GM13977 (cell line): Measurements from ENCODE around the gene OSMR.

Experiments used
- DNase-seq: peaks from one replicate; pipeline ENCODE4 v3.0.0; 2012; ENCODE audit warnings: low spot score
- in situ Hi-C: fragments of 300-500 bp; cut with MboI; formaldehyde crosslinking; loops from one replicate; pipeline ENCODE4 v1.12.0; 2022; ENCODE audit warnings: low sequenced_read_pairs, low pct_unique_long_range_greater_than_20kb, mixed read lengths, inconsistent platforms; ENCODE audit not compliant: unreplicated experiment
- TF ChIP-seq, protein P1 (sequence below): IDR thresholded peaks from 2 replicates; pipeline ENCODE4 v1.5.1; 2012; ENCODE audit warnings: mild to moderate bottlenecking, control low read depth; ENCODE audit not compliant: insufficient read depth; ENCODE audit errors: extremely low read depth, missing control alignments

Gene OSMR

DNA sequence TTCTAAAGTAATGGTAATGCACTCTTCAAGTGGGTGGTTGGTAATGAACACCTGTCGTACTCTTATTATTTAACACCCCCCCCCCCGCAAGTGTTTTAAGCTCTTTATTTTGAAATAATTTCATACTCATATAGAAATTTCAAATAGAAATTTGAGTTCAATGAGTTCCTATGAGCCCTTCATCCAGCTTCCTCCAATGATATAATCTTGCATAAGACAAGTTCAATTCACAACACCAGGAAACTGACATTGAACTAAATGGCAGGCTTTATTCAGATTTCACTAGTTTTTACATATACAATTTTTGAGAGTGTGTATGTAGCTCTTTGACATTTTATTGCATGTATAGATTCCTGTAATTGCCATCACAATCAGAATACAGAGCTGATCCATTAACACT is 30.9 kb upstream of the OSMR start:
- in situ Hi-C loops = loop anchor here (25.0 kb wide), 1 partner anchor 378 kb away; no protein-coding TSS in a partner anchor
- TF ChIP-seq, protein P1, sequence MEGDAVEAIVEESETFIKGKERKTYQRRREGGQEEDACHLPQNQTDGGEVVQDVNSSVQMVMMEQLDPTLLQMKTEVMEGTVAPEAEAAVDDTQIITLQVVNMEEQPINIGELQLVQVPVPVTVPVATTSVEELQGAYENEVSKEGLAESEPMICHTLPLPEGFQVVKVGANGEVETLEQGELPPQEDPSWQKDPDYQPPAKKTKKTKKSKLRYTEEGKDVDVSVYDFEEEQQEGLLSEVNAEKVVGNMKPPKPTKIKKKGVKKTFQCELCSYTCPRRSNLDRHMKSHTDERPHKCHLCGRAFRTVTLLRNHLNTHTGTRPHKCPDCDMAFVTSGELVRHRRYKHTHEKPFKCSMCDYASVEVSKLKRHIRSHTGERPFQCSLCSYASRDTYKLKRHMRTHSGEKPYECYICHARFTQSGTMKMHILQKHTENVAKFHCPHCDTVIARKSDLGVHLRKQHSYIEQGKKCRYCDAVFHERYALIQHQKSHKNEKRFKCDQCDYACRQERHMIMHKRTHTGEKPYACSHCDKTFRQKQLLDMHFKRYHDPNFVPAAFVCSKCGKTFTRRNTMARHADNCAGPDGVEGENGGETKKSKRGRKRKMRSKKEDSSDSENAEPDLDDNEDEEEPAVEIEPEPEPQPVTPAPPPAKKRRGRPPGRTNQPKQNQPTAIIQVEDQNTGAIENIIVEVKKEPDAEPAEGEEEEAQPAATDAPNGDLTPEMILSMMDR = no peak
- DNase-seq = no peak

- TF ChIP-seq, protein P1 = no peak
- in situ Hi-C loops = loop anchor here (25.0 kb wide), 1 partner anchor 379 kb away; no protein-coding TSS in a partner anchor
- no peak for DNase-seq
These were observed 29.5 kb upstream of the OSMR start for GRCh38 chr5:38816083-38817030.

DNA sequence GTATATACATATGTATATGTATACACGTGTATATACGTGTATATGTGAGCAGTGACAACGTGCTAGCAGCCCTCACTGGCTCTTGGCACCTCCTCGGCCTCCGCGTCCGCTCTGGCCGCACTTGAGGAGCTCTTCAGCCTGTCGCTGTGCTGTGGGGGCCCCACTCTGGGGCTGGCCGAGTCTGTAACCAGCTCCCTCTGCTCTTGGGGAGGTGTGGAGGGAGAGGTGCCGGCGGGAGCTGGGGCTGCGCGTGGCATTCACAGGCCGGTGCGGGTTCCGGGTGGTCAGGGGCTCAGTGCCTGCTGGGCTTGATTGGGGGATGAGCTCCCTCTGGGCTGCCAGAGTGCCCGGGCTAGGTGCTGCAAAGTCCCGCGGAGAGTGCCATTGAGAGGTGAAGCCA is 24.1 kb upstream of the OSMR start:
- DNase-seq = no peak
- TF ChIP-seq, protein P1 = no peak
- in situ Hi-C loops = loop anchor here (25.0 kb wide), 1 partner anchor 384 kb away; no protein-coding TSS in a partner anchor

- in situ Hi-C loops = loop anchor here (25.0 kb wide), 1 partner anchor 386 kb away; no protein-coding TSS in a partner anchor
- no peak for DNase-seq
- TF ChIP-seq, protein P1 = no peak
These were observed 22.3 kb upstream of the OSMR start for GRCh38 chr5:38823503-38823902.

DNA sequence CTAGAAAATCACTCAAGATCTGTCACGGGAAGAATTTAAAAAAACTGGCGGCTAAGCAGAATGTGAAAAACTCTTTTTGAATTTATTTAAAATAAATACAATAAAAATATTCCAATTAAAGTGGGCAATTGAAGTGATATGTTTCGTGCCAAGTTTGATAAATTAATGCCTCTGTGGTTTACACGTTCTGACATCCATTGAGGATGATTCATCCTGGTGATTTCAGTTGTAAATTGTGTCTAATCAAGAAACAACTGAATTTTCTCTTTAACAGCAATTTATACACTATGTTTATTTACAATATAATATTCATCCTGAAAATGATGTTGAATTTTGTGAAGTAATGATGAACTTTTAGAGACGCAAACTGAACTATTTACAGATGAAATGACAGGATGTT is 21.0 kb upstream of the OSMR start:
- in situ Hi-C loops = loop anchor here (25.0 kb wide), 1 partner anchor 388 kb away; no protein-coding TSS in a partner anchor
- TF ChIP-seq, protein P1 = no peak
- no peak for DNase-seq

GRCh38 chr5:38825494-38825893 is 20.3 kb upstream of the OSMR start:
- TF ChIP-seq, protein P1 = no peak
- in situ Hi-C loops = no loop called here
- no peak for DNase-seq
